ENCODE data around the gene RYR2. TPM values are rescaled to one million over a fixed set of nuclear protein-coding genes. Genes with fewer than 3 reads are reported as not detected.

RYR2 gene
- total and polyA plus RNA-seq, 9 of the 15 experiments (the other 6 are each of a cell fraction or from before 2014, with no cell fraction given) = 0.03 to 0.42 (median 0.14) TPM

- TF ChIP-seq ZNF592 (IDR thresholded peaks at IDR 0.05) = no peak
- no peak for TF ChIP-seq DDX20 (tag; IDR thresholded peaks at IDR 0.05; ENCODE audit: low read depth)
- TF ChIP-seq ZNF384 (IDR thresholded peaks at IDR 0.05; ENCODE audit: low read depth, low read length) = no peak
- no peak for TF ChIP-seq SRSF1 (IDR thresholded peaks at IDR 0.05; ENCODE audit: low read depth, low read length)
- no peak for TF ChIP-seq RBM17 (IDR thresholded peaks at IDR 0.05; ENCODE audit: borderline replicate concordance, low read depth, low read length)
These were observed 732.3 kb downstream of the RYR2 start (continued) for GRCh38 chr1:237774246-237774645.

GRCh38 chr1:237779356-237779755 is 737.4 kb downstream of the RYR2 start:
- CTCF ChIA-PET (ENCODE audit: low intra/inter-chr PET ratio) = no interaction called here
- no peaks in the 10 kb centered on the region for H3K9me1 ChIP-seq (ENCODE audit: control insufficient read depth, insufficient read depth, low read length)
- no peaks in the 10 kb centered on the region; the same call in 1 of the 2 replicates for H3K9me3 ChIP-seq (replicated peaks; ENCODE audit: control insufficient read depth, insufficient read depth, low read depth, low read length)
- no peaks in the 10 kb centered on the region for H3K36me3 ChIP-seq (ENCODE audit: control insufficient read depth, insufficient read depth, low read length)
- ATAC-seq (no peak), DNase-seq (ENCODE audit: extremely low read depth in 1 of 4, low spot score in 3 of 4) (no peak), FAIRE-seq (no peak)
- H3K79me2 ChIP-seq (ENCODE audit: control insufficient read depth, insufficient read depth, low read length) = no peaks in the 10 kb centered on the region
- H3K9ac ChIP-seq (ENCODE audit: insufficient read depth in 1 of 2, low read depth in 2 of 2, low read length in 2 of 2) = no peak overlapping the region
- in situ Hi-C loops (cut with MboI) (no loop called here), intact Hi-C loops (cut with micrococcal nuclease) (no loop called here)
- no peaks in the 10 kb centered on the region for H4K20me1 ChIP-seq (replicated peaks; ENCODE audit: control insufficient read depth, insufficient read depth, low read length)
- H3K27me3 ChIP-seq (ENCODE audit: control insufficient read depth in 2 of 2, insufficient read depth in 2 of 2, low read length in 2 of 2) = no peaks in the 10 kb centered on the region
- H3K27ac ChIP-seq (ENCODE audit: extremely low read depth, low read depth, low read length) = no peak overlapping the region
- 0% methylated on average over 3 of the region's 3 CpGs for WGBS (ENCODE audit: insufficient coverage, low coverage, missing lambda C conversion rate)
- H2AFZ ChIP-seq (ENCODE audit: low read depth, low read length) = no peak overlapping the region
- no TSS peak for BruUV-seq (replicated peaks)
- no peaks in the 10 kb centered on the region for H3K4me1 ChIP-seq (replicated peaks in 1 of 2; ENCODE audit: control insufficient read depth in 2 of 2, insufficient read depth in 2 of 2, low read length in 2 of 2)
- POLR2A ChIA-PET = no interaction called here
- H3K4me2 ChIP-seq (ENCODE audit: insufficient read depth, low read length) = no peak overlapping the region
- H3K4me3 ChIP-seq = no peak overlapping the region
- TF ChIP-seq ZBTB2 (IDR thresholded peaks at IDR 0.05) (no peak), CAMTA2 (CRISPR knock-in tag; conservative IDR thresholded peaks at IDR 0.05) (no peak), ZKSCAN8 (CRISPR knock-in tag; IDR thresholded peaks at IDR 0.05) (no peak), L3MBTL2 (IDR thresholded peaks at IDR 0.05) (no peak), MCM3 (IDR thresholded peaks at IDR 0.05) (no peak), THAP7 (CRISPR knock-in tag; IDR thresholded peaks at IDR 0.05) (no peak), ZNF699 (CRISPR knock-in tag; IDR thresholded peaks at IDR 0.05; ENCODE audit: insufficient replicate concordance) (no peak), FUS (optimal IDR thresholded peaks at IDR 0.05; ENCODE audit: low read depth, low read length) (no peak), HDAC6 (IDR thresholded peaks at IDR 0.05; ENCODE audit: low read depth, low read length) (no peak), POLR3G (IDR thresholded peaks at IDR 0.05; ENCODE audit: extremely low read depth, insufficient read length, insufficient replicate concordance) (no peak), NR3C1 (CRISPR knock-in tag; IDR thresholded peaks at IDR 0.05) (no peak), PTTG1 (tag; IDR thresholded peaks at IDR 0.05; ENCODE audit: low read depth) (no peak), ZNF121 (CRISPR knock-in tag; conservative IDR thresholded peaks at IDR 0.05) (no peak)
